Fibroblast of upper back skin (primary cell): ENCODE data around the gene ARMC2.
"Not testable (repeated sequence)": the region's sequence is repeated elsewhere in the genome, so short reads cannot be mapped to it uniquely, and the experiment has no call there.

Source experiments
- DNase-seq: peaks from one replicate; pipeline ENCODE4 v3.0.0-alpha.2; 2013

ARMC2 gene

DNA sequence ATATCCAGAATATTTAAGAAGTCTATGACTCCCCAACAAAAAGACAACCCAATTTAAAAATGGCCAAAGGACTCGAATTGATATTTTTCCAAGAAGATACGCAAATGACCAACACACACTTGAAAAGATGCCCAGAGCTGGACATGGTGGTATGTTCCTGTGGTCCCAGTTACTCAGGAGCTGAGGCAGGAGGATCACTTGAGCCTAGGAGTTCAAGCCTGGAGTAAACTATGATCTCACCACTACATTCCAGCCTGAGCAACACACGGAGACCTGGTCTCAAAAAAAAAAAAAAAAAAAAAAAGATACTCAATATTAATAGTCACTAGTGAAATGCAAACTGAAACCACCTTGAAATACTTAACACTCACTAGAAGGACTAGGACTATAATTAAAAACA lies 12.2 kb upstream of the ARMC2 start:
- DNase-seq: peak; percentile 37

DNA sequence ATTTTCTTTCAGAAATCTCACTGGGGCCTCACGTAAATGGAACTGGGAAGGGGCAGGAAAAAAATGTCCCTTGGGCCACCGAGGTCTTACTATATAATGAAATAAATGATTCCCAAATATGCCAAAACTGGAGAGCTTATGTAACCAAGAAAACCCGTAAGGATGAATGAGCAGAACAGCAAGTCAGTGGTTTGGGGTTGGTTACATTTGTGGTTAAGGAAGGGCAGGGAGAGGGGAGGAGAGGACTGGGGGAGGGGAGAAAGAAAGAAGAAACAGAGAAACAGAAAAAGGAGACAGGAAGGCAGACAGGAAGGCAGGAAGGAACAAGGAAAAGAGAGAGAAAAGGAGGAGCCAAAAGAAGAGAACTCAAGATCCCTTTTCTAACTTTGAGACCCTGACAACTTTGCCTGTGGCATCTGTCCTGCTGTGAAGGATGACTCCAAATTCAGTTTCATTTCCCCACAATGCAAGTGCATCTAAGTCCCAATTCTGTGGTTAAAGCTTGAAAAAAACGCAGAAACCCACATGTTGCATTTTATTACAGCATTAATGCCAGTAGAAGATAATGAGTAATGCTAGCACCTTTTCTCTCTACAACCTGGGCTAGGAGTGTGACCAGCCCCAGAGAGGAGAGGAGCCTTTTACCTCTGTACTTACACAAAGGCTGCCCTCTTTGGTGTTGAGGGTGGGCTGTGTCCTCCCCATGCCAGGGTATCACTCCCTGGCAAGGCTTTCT lies 10.8 kb upstream of the ARMC2 start:
- DNase-seq: peak; percentile 43

DNA sequence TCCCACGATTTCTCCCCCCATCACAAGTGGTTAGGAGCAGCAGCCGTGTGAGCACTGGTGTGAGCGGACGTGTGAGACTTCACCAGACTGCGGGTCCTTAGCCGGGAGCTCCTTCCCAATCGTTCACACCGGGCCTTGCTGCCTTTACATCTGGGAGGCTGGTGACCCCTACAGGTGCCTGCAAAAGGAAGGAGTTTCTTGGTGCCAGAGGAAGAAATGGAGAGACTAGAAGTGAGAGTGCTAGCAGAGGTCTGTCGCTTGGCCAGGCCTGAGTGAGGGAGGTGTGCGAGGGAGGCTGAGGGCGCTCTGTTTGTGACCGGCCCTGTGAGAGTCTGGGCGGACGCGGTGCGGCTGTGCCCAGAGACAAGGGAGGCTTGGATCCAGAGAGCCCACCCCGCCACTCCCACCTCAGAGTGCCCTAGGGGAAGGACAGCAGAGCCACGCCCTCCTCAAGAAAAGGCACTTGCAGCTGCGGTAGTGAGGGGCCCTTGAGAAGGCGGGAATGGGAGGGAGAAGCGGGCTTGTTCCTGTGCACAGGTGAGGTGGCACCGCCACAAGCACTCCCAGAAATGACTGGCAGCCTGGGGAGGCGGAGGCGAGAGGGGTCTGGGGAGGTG lies 10.0 kb upstream of the ARMC2 start:
- DNase-seq: peak; percentile 34

DNA sequence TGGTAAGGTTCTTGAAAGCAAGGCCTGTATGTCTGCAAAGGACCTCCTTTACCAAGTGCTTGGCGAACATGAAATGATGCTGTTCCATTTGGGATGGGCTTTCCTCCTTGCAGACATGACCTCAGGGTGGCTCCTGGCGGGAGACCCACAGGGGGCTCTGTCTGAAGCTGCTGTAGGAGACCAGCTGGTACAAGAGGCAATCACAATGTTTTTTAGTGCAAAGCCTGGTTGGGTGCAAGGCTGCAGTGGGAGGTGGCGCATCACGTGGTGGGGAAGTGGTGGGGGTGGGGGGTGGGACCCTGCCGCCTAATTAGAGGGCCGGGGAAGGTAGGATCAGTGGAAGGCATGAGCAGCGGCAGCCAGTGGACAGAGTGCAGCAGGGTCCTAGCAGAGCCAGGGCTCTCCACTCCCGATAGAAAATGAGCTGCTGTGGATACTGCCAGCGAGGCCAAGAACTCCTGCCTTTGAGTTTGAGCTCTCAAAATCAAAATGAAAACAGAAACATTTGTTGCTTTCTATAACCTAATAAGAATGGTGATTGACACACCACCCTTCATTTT lies 9.1 kb upstream of the ARMC2 start:
- no peak for DNase-seq

DNA sequence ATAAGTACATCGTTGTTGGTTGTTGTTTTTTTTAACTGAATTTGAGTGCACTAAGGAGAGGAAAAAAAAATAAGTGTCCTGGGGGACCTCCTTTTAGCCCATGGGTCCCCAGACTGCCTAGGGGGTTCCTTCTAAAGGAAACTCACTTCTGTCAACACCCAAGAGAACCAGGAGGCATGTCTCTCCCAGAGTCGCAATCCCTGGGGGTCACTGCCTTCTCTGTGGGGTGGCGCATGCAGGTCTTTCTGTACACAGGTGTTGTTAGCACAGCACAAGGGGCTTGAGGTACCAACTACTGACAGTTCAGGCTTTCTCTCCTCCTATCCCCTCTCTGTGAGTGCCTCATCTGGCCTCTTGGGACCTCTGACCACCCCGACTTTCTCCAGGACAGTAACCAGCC lies 7.3 kb upstream of the ARMC2 start:
- DNase-seq: no peak

DNA sequence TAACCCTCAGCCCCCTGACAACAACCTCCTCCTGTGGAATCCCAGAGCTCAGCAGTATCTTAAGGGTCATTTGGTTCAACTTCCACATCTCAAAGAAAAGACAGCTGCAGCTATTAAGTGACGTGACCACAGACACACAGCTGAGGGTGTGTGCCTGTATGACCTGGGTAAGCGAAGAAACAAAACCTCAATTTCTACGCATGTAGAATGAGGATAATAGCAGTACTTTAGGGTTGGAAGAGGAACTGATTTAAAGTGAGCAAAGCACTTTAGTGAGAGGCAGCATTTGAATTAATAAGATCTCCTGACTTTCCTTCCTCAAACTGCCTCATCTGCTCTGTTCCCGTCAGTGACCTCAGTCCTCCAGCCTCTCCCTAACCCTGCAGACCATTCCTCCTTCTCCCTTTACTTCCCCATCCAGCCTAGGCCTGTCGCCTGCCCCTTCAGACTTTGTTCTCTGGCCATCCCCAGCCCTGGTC lies 6.8 kb upstream of the ARMC2 start:
- DNase-seq: no peak

DNA sequence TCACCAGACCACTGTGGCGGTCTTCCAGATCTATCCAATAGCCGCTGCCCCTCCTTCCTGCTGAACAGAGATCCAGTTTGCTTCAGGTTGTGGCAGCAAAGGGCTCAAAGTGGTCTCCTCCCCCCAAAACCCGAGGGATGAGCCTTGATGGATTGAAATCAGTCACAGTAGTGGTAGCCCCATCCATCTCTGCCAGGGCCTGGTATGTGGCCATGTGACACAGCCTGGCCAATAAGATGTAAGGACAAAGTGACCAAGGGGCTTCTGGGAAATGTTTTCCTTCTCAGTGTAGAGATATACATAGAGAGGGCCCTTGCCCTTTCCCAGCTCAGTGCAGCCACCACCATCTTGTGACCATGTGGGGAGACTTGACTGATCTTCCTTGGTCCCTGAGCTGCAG lies 4.1 kb upstream of the ARMC2 start:
- no peak for DNase-seq

DNA sequence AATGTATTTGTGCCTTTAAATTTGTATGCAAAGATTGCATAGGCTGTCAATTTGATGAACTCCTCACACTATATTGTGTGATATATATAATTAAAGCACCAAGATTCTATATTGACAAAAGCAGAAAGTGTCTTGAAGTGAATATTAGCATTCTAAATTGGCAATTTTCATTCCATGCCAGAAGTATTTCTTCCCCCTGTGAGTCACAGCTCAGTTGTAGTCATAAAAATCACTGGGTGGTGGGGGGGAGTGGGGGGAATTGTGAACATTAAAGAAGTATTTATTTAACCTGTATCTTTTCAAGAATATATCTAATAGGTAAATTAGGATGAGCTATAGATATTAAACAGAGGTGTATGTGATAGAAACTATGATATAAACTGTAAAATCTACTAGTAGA lies 3.1 kb upstream of the ARMC2 start:
- no peak for DNase-seq

DNA sequence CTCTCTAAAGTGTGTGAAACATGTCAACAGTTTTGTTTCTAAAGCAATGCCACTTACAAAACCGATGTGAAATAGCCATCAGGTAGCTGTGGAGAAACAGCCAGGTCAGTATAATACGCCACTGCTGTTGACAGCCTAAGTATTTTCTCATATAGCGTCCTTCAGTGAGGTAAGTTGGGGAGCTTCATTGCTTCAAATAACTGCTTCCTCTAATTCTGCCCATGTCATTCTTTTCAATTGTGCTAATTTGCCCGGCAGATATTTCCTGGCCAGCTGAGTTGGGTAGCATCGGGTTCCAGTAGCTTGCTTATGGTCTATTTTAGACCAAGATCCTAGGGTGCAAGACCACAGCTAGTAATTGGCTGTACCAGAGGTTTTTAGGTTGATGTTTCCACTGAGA lies 2.1 kb upstream of the ARMC2 start:
- DNase-seq: no peak

DNA sequence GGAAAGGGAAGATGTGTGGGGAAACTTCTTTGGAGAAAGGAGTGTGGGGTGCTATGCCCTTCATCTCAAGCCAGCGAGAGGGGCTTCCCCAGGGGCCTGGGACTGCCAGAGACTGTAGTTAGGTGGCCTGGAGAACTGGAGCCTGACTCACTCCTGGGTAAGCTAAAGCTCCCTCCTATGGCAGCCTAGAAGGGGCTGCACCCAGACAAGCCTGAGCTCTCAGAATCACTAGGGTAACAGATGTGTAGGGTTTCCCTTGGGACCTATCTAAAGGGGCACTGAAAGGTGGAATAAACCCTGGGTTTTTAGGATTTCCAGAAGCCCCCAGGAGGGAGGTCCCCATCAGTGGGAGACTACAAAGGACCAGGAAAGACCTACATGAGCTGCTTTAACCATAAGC lies 1.6 kb upstream of the ARMC2 start:
- no peak for DNase-seq

DNA sequence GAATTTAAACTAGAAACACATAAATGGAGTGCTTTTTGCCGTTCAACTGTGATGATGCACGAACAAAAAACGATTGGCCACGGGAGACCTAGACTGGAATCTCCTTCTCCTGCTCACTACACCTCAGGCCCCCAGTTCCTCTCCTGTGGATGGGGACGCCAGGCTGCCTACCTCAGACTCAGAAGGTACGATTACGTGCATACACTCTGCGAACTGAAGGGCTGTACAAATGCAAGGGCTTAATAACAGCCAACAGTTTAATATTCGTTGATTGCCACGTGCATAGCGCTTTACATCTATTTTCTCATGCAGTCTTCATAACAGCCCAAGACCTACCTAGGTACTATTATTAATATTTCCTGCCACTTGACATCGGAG lies 495 bp upstream of the ARMC2 start:
- peak; percentile 7 for DNase-seq

DNA sequence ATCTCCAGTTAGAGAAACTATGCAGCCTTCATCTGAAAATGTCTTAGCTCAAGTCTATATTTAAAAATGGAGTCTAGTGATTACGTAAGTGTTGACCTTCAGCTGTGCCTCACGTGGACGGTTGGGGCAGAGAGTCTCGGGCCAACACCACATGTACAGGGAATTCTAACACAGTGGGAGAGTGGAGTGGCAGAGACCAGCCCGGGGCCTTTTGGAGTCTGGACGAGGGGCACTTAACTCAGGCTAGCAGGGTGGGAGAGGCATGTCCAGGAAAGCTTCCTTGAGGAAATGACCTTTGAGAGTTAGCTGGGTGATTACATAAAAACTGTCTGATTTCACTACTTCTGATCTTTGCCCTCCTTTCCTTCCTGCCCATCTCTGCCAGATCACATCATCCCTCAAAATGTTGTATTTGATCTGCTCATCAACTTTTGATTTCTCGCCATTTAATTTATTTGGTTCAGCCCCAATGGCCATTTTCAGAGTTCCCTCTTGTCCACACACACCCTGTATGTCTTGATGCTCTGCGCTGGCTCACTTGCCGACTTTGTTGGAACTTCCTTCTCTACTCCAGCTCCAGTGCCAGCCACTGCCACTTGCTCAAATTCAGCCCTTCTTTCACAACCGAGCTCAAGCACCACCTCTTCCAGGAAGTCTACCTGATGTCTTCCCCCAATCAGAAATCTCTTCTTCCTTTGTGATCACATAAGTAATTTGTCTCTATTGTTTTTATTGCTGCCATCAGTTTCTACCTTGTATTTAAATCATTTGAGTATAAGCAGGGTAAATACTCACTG lies 2.6 kb downstream of the ARMC2 start:
- DNase-seq: no peak

DNA sequence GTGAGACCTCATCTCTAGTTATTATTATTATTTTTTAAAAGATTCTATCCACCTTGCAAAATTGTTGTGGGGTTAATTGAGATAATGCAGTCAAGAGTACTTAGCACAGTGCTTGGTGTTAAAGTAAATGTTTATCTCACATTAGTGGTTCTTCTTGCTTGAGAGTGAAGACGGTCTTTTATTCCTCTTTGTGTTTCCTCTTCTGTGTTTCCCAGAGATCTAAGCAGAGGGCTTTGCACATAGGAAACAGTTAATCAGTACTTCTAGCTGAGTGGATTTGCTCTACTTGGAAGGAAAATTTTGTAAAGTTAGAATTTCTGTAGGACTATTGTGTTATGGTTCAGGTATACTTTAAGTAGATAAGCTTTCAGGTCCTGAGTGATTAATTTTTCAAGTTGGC lies 3.5 kb downstream of the ARMC2 start:
- no peak for DNase-seq

DNA sequence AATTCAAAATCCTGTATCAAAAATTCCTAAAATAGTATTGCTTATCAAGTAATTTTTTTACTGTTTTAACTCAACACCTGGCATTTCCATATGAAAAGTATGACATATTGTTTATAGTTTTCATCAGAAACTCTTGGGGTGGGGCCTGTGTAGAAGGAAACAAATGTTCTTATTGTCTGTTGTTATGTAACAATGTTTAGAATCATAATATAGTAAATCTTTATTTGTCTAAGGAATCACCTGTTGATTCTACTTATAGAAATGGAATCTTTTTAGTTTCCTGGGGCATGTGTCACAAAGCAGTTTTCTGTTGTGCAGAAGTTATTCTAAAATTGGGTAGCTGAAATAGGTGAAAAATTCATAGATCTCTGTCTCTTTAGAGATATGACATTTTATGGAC lies 4.9 kb downstream of the ARMC2 start:
- no peak for DNase-seq

DNA sequence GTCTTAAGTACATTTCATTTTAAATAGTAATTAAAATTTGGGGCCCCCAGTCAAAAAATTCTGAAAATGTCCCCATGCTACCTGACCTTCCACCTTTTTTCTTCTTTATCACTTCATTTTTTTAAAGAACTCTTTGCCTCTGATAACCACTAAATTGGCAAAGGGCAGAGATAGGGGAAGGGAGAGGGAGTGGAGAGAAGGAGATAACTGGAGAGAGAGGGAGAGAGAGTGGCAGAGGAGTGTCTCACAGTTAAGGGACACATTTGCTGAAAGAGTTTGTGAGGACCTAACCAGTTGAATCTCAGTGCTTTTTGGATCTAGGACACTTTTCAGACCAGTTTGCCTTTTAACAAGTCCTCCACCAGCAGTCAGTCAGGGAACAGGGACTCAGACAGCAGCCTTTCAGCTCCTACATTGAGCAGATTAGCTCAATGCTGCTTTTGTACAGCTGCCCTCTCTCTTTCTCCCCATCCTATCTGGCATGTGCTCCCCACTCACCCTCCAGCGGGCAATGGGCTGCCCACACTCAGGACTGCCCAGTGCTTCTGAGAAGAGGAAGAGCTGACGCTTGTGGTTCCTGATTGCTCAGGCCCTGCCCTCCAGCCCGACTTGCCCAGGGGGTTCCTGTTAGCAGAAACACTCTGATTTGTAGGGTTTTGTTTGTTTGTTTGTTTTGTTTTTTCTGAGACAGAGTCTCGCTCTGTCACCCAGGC lies 14.4 kb downstream of the ARMC2 start:
- DNase-seq: no peak

DNA sequence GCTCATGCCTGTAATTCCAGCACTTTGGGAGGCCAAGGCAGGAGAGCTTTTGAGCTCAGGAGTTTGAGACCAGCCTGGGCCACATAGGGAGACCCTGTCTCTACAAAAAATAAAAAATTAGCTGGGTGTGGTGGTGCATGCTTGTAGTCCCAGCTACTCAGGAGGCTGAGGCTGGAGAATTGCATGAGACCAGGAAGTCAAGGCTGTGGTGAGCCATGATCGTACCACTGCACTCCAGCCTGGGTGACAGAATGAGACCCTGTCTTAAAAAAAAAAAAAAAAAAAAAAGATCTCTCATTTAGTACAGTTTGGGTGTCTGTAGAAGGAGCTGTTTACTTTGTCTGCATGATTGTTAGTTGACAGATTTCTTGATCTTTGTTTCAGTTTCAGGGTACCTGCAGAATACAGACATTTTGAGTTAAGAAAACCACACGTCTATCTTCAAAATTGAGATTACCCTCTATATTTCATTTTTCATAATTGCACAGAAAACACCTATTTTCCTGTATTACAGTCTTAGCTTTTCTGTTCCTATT lies 17.6 kb downstream of the ARMC2 start:
- not testable (repeated sequence) for DNase-seq

DNA sequence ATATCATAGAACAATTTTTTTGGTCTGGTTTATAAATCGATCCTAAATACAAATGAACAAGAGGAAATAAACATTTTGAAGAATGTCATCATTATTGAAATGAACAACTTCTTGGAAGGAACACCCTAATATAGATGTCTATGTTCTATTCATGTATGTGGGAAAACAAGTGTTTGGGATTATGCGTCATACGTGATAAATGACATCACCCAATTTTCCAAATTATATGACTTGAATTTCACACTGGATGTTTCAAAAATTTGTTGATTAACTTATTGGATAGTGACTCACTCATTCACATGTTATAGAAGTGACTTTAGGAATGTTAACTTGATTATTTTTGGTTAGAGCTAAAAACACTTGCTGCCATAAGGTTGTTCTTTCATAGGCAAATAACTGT lies 18.6 kb downstream of the ARMC2 start:
- DNase-seq: no peak

DNA sequence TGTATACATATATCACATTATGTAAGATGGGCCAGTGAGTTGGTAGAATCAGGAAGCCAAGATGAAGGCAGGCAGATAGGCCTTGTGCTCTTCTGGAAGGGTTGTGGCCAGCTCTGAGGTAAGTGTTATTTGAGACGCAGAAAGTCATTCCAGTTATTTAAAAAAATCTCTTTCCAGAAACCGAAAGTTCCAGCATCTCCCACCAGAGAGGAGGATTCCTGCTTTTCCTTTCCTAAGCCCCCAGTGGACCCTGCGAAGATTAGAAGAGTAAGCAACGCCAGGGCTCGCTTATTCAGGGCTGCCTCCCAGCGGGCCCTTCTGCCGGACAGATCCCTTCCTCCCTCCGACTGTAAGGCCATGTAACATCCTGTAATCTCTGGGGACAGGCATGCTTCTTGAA lies 20.4 kb downstream of the ARMC2 start:
- no peak for DNase-seq

DNA sequence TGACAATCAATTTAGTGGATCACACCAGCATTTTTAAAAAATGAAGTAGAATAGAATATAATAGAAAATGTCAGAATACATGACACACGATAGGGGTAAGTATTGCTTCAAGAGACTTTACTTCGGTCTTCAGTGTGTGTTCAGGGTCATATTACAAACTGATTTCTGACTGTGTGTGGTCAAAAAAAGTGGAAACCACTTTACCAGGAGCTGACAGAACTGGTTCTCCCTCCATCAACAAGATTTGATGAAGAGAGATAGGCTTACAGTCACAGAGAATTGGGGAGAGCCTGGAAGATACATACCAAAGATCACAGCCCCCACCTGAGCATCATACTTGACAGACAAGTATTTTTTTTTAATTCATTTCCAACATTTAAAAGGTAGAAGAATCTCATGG lies 21.7 kb downstream of the ARMC2 start:
- no peak for DNase-seq

DNA sequence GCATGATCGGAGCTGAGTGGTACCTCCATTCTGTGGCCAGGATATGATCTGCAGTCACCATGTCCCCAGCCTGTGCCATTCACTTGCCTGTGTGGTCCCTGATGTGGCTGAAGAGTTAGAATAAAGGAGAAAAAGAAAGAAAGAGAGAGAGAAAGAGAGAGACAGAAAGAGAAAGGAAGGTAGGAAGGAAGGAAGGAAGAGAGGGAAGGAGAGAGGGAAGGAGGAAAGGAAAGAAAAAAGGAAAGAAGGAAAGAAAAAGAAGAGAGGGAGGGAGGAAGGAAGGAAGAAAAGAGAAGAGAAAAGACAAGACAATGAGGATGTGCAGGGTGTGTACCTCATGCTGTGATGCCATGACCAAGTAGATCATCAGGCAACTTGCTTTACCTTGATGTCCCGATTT lies 22.1 kb downstream of the ARMC2 start:
- DNase-seq: no peak

DNA sequence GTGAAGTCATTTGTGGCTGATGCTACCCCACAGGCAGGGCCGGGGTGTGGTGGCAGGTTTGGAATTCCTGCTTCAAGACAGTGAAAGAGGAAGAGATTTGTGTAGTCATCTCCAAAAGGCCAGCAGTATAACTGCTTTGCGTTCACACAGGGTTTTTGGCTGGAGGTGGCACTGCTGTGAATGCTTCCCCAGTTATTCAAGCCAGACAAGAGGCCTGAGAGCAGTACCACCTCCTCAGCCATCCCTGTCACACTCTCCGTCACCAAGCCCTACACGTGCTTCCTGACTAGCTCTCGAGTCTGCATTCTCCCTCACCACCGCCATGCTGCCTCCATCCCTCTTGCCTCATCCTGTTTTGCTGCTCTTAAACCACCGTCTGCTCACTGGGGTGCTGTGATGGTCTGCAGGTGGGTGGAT lies 23.9 kb downstream of the ARMC2 start:
- DNase-seq: no peak

DNA sequence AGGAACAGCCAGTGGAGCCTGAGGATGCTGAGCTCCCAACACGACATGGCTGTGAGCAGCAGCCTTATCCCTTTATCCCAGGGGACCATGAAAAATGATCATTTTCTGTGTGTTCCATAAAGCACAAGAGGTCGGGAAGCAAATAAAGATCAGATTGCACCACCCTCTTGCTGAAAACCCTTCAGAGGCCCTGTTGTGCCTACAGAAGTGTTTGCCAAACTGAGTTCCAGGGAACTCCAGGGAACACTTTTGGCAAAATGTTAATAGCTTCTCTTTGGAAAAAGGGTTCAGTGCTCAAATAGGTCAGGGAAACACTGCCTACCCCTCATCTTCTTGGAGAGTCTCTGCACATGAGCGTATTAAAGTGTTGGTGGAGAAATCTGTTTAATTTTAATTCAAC lies 24.4 kb downstream of the ARMC2 start:
- no peak for DNase-seq

DNA sequence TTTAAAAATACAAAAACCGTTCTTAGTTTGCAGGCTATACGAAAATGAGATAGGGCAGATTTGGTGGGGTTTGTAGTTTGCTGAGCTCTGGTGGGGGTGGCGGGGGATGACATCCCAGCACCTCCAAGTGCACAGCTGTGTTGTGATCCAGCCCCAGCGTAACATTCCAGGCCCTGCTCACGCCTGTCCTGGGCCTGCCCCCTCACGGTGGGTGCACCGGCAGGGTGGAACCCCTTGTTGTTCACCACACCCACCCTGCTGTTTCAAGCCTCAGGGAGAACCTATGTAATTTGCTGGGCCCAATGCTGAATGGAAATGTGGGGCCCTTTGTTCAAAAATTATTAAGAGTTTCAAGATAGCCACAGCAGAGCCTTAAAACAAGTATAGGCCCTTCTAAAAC lies 25.0 kb downstream of the ARMC2 start:
- no peak for DNase-seq
